VCaP (cell line): Measurements from ENCODE around the gene NALCN.

ENCODE experiments used
- H3K27ac ChIP-seq: fragments of 450-650 bp; 2 replicates; pipeline ENCODE4 v1.5.1; 2017
- TF ChIP-seq, protein P1 (sequence below): fragments of 450-650 bp; conservative IDR thresholded peaks from 2 replicates; pipeline ENCODE4 v1.5.1; 2017; ENCODE audit warnings: mild to moderate bottlenecking, moderate library complexity

Gene NALCN

DNA sequence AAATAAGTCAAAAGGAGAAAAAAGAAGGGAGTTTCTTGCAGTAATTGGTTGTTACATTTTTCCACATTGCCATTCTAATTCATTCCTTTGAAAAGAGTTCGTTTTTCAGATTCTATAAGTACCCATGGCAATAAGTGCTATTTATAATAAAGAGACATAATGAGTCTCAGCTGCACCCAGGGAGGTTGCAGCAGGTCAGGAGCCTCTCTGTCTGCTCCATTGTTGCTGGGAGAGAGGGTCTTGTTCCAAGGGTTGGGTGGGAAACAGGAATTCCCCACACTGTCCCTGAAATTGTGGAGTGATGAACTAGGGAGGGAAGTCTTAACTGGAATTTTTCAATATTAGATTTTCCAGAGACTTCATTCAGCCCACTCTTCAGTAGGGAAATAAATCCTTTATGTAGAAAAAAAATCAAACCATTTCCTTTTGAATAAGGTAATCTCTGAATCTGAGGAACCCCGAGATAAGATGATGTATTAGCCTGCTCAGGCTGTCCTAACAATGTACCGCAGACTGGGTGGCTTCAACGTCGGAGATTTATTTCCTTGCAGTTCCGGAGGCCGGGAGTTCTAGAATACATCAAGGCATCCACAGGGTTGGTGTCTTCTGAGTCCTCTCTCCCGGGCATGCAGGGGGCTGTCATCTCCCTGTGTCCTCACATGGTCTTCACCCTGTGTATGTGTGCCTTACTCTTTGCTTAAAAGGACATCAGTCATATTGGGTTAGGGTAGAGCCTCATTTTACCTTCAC is 399.0 kb downstream of the NALCN start:
- TF ChIP-seq, protein P1, sequence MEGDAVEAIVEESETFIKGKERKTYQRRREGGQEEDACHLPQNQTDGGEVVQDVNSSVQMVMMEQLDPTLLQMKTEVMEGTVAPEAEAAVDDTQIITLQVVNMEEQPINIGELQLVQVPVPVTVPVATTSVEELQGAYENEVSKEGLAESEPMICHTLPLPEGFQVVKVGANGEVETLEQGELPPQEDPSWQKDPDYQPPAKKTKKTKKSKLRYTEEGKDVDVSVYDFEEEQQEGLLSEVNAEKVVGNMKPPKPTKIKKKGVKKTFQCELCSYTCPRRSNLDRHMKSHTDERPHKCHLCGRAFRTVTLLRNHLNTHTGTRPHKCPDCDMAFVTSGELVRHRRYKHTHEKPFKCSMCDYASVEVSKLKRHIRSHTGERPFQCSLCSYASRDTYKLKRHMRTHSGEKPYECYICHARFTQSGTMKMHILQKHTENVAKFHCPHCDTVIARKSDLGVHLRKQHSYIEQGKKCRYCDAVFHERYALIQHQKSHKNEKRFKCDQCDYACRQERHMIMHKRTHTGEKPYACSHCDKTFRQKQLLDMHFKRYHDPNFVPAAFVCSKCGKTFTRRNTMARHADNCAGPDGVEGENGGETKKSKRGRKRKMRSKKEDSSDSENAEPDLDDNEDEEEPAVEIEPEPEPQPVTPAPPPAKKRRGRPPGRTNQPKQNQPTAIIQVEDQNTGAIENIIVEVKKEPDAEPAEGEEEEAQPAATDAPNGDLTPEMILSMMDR: no peak

DNA sequence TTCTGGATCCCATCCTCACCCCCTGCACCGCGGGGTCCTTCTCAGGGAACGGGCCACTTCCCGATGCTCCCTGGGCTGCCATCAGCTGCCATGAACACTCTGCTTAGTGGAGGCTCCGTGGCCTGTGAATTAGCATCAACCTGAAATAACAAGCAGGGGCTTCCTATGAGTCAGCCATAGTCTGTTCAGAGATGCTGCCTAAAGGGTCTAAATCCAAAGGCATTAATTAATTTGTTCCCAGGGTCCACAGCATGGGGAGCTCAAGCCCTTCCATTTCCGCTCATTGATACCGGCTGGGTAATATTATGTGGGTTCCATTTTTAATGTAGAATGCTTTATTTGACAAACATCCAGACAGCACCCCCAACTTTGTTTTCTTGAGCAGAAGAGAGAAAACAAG is 399.8 kb downstream of the NALCN start:
- TF ChIP-seq, protein P1: no peak
- H3K27ac ChIP-seq: no peak overlapping the region

More for the DNA sequence above, 399.0 kb downstream of the NALCN start:
- no peak overlapping the region for H3K27ac ChIP-seq

DNA sequence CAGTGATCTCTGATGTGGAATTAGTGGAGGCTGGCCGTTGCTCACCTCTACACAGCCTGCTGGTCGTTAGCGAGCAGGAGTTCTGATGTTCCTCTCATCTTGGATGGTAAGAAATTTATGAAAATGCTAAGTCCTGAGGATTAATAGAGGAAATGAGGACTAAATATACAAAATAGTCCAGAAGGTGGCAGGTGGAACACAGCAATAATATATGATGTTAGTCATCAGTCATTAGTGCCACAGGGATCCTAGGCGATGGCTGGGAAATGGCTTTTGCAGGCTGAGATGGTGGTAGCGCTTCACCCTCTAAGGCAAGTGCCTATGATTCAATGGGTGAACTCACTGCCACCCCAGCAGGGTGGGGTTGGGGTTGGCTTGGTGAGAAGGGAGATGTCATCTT is 403.1 kb downstream of the NALCN start:
- no peak overlapping the region for H3K27ac ChIP-seq
- TF ChIP-seq, protein P1: no peak

DNA sequence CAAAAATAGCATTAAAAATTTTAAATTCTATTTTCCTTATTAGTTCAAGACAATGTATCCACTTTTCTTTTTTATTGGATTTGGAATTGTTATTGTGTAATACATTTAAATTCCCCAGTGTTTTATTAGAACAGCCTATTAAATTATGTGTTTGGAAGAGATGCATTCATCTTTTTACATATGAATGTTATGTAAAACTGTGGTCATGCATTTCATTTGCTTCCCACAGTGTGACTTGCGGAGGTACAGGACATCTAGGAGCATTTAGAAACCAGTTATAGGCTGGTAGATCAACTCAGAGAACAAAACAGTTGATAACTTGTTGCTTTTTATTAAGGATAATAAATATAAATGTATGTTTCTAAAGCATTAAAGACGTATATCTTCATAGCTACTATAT is 406.2 kb downstream of the NALCN start:
- TF ChIP-seq, protein P1: no peak
- no peak overlapping the region for H3K27ac ChIP-seq

DNA sequence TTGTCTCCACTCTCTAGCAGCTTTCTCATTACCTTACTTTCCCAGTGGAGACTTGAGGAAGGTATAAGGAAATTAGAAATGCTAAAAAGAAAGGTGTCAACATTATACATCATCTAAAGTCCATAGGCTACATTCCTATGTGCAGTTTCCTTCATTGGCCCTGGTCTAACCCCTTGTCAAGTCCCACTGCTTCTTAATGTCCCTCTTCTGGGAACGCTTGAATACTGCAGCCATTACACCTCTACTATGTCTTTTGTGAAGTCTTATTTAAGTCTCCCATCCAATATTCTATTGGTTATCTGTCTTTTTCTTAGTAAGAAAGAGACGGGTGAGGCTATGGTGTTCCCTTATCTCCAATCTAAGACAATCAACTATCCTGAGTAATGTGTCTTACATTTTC is 409.1 kb downstream of the NALCN start:
- TF ChIP-seq, protein P1: no peak
- no peak overlapping the region for H3K27ac ChIP-seq
